Chondrocyte (in vitro differentiated cells): ENCODE results near the gene STPG1. TPM values are rescaled to one million over a fixed set of nuclear protein-coding genes. Genes with fewer than 3 reads are reported as not detected.
A peak's percentile ranks its signal among the peaks of the same experiment; 100 is the strongest.

Experiments
- DNase-seq: peaks from one replicate; pipeline ENCODE4 v3.0.0; 2021; ENCODE audit warnings: mixed read lengths, low spot score
- H3K27ac Mint-ChIP-seq: one replicate; pipeline ENCODE4 v1.8.0; 2021; ENCODE audit warnings: mild to moderate bottlenecking, moderate library complexity, mixed read lengths; ENCODE audit not compliant: unreplicated experiment
- H3K27me3 Mint-ChIP-seq: 2 replicates; pipeline ENCODE4 v1.8.0; 2021; ENCODE audit warnings: low read depth, mixed read lengths
- H3K36me3 Mint-ChIP-seq: 2 replicates; pipeline ENCODE4 v1.8.0; 2021; ENCODE audit warnings: low read depth, mixed read lengths
- H3K4me1 Mint-ChIP-seq: 2 replicates; pipeline ENCODE4 v1.8.0; 2021; ENCODE audit warnings: low read depth, mild to moderate bottlenecking, mixed read lengths
- H3K4me3 Mint-ChIP-seq: one replicate; pipeline ENCODE4 v1.8.0; 2021; ENCODE audit warnings: mild to moderate bottlenecking, moderate library complexity, mixed read lengths; ENCODE audit not compliant: unreplicated experiment
- H3K9me3 Mint-ChIP-seq: 2 replicates; pipeline ENCODE4 v1.8.0; 2021; ENCODE audit warnings: low read depth, mixed read lengths
- total RNA-seq: library from RNA; stranded (reverse); gene quantifications from 3 replicates; pipeline ENCODE4 v1.2.1, GENCODE V29; 2021
- TF ChIP-seq, protein P1 (sequence below): fragments of 200-600 bp; sonication (generic); IDR thresholded peaks from 2 replicates; pipeline ENCODE4 v1.5.0; 2021; ENCODE audit warnings: antibody characterized with exemption, mild to moderate bottlenecking, moderate library complexity

The STPG1 gene
- total RNA-seq, 1 donor from 2014 or later, result 6.8 TPM

GRCh38 chr1:24318615-24319311 is 94.8 kb downstream of the STPG1 start:
- H3K27ac Mint-ChIP-seq, result no peak overlapping the region
- H3K4me3 Mint-ChIP-seq, result peak overlapping the region; percentile 52
- H3K36me3 Mint-ChIP-seq, result no peaks in the 10 kb centered on the region
- DNase-seq, result no peak
- peaks cover 36% of the 10 kb centered on the region for H3K4me1 Mint-ChIP-seq
- TF ChIP-seq, protein P1, sequence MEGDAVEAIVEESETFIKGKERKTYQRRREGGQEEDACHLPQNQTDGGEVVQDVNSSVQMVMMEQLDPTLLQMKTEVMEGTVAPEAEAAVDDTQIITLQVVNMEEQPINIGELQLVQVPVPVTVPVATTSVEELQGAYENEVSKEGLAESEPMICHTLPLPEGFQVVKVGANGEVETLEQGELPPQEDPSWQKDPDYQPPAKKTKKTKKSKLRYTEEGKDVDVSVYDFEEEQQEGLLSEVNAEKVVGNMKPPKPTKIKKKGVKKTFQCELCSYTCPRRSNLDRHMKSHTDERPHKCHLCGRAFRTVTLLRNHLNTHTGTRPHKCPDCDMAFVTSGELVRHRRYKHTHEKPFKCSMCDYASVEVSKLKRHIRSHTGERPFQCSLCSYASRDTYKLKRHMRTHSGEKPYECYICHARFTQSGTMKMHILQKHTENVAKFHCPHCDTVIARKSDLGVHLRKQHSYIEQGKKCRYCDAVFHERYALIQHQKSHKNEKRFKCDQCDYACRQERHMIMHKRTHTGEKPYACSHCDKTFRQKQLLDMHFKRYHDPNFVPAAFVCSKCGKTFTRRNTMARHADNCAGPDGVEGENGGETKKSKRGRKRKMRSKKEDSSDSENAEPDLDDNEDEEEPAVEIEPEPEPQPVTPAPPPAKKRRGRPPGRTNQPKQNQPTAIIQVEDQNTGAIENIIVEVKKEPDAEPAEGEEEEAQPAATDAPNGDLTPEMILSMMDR, result no peak
- no peaks in the 10 kb centered on the region for H3K9me3 Mint-ChIP-seq
- peaks cover 22% of the 10 kb centered on the region for H3K27me3 Mint-ChIP-seq

DNA sequence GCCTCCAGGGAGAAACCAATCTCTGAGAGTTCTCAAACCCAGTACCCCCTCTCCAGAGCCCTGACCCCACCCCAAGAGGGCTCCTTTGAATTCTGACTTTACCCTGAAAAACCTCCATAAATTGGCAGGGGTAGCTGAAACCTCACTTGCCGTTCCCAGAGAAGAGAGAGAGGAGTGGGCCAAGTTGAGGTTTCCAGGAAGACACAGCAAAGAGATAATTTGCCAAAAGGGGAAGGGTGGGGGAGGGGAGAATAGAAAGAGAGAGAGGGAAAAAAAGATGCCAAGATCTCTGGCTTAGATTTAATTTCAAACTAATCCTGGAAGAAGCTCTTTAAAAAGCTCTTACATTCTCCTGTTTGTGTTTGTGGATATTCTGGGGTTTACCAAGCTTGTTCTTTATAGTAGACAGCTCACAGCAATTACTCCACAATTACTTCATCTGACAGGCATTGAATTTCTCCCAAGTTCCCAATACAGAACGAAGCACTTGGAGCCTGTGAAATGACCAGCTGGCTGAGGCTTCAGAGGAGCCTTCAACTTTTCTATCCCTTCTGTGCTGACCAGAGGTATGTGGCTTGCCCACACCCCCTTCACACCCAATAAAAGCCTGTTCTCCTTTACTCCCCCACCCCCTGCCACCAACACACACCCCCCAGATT is 95.5 kb downstream of the STPG1 start:
- Mint-ChIP-seq H3K27me3 (peaks cover 22% of the 10 kb centered on the region), H3K4me1 (peaks cover 36% of the 10 kb centered on the region), H3K9me3 (no peaks in the 10 kb centered on the region), H3K27ac (no peak overlapping the region), H3K4me3 (no peak overlapping the region), H3K36me3 (no peaks in the 10 kb centered on the region)
- TF ChIP-seq, protein P1, result no peak
- no peak for DNase-seq

DNA sequence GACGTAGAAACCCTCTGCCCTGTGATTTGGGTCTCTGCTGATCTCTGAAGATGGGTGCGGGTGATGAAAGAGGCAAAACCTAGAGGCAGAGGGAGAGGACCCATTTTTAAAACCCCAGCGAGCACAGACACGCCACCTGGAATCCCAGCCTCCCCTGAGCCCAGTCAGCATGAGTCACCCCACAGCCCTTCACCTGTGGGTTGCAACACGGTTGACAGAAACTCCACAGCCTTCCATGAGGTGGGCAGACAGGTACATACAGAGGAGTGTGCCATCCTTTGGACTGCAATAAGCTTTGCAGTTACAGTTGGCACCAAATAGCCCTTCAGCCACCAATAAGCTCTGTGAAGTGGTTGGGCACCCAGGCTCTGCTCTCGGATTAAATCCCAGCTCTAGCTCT is 96.5 kb downstream of the STPG1 start:
- Mint-ChIP-seq H3K4me3 (no peak overlapping the region), H3K4me1 (peaks cover 26% of the 10 kb centered on the region), H3K27me3 (peaks cover 22% of the 10 kb centered on the region), H3K9me3 (no peaks in the 10 kb centered on the region), H3K27ac (no peak overlapping the region), H3K36me3 (no peaks in the 10 kb centered on the region)
- TF ChIP-seq, protein P1, result no peak
- DNase-seq, result no peak

GRCh38 chr1:24316645-24317044 is 96.9 kb downstream of the STPG1 start:
- Mint-ChIP-seq H3K9me3 (no peaks in the 10 kb centered on the region), H3K27ac (no peak overlapping the region), H3K27me3 (peaks cover 22% of the 10 kb centered on the region), H3K4me3 (no peak overlapping the region), H3K36me3 (no peaks in the 10 kb centered on the region), H3K4me1 (peaks cover 26% of the 10 kb centered on the region)
- TF ChIP-seq, protein P1, result peak; percentile 31
- DNase-seq, result no peak

GRCh38 chr1:24315391-24315790 is 98.2 kb downstream of the STPG1 start:
- no peaks in the 10 kb centered on the region for H3K9me3 Mint-ChIP-seq
- H3K4me3 Mint-ChIP-seq, result no peak overlapping the region
- TF ChIP-seq, protein P1, result no peak
- DNase-seq, result no peak
- no peak overlapping the region for H3K27ac Mint-ChIP-seq
- H3K27me3 Mint-ChIP-seq, result peaks cover 19% of the 10 kb centered on the region
- no peaks in the 10 kb centered on the region for H3K36me3 Mint-ChIP-seq
- H3K4me1 Mint-ChIP-seq, result peaks cover 20% of the 10 kb centered on the region
